PC-3 (cell line): ENCODE measurements around the gene IGSF21. TPM values are rescaled to one million over a fixed set of nuclear protein-coding genes. Genes with fewer than 3 reads are reported as not detected.
"Not testable (repeated sequence)": the region's sequence is repeated elsewhere in the genome, so short reads cannot be mapped to it uniquely, and the experiment has no call there.

ENCODE experiments used
- ATAC-seq: fragments of 200-7000 bp; cut with Tn5 transposase; 2 replicates; pipeline ENCODE4 v1.9.1; 2020; ENCODE audit warnings: mild to moderate bottlenecking, moderate library complexity
- BruUV-seq: library from RNA; stranded (reverse); fragments of 400-500 nt; replicated peaks from 2 replicates; lab custom pipeline; 2021; lab: Mats Ljungman, UMichigan
- CTCF ChIA-PET: fragments of 300-600 bp; sonication (Branson Sonifier 250); formaldehyde crosslinking; loops from one replicate; lab custom pipeline; 2022; ENCODE audit warnings: antibody characterized with exemption; lab: Charles Lee
- POLR2A ChIA-PET: fragments of 300-600 bp; sonication (Branson Sonifier 250); formaldehyde crosslinking; loops from one replicate; lab custom pipeline; 2022; ENCODE audit warnings: antibody characterized with exemption; ENCODE audit not compliant: unreplicated experiment; lab: Charles Lee
- DNase-seq: peaks from one replicate; pipeline ENCODE4 v3.0.0-alpha.2; 2015
- H2AFZ ChIP-seq: fragments of 300-600 bp; sonication (generic); 2 replicates; pipeline ENCODE4 v1.6.0; 2016; ENCODE audit warnings: antibody characterized with exemption, low read length
- H3F3A ChIP-seq: fragments of 300-600 bp; sonication (generic); one replicate; pipeline ENCODE4 v1.6.0; 2017; ENCODE audit warnings: antibody characterized with exemption, low read length, control low read depth, mild to moderate bottlenecking; ENCODE audit not compliant: unreplicated experiment
- H3K27ac ChIP-seq: fragments of 300-600 bp; sonication (generic); 2 replicates; pipeline ENCODE4 v1.5.1; 2016; ENCODE audit warnings: mild to moderate bottlenecking, low read length
- H3K27me3 ChIP-seq: fragments of 300-600 bp; sonication (generic); 2 replicates; pipeline ENCODE4 v1.6.1; 2016; ENCODE audit warnings: low read length, mixed read lengths
- H3K36me3 ChIP-seq: fragments of 300-600 bp; sonication (generic); 2 replicates; pipeline ENCODE4 v1.6.1; 2016; ENCODE audit warnings: low read depth, mixed run types, low read length, mixed read lengths
- H3K4me1 ChIP-seq: fragments of 300-600 bp; sonication (generic); 2 replicates; pipeline ENCODE4 v1.5.1; 2016; ENCODE audit warnings: low read length; ENCODE audit not compliant: insufficient read depth
- H3K4me2 ChIP-seq: fragments of 300-600 bp; sonication (generic); 2 replicates; pipeline ENCODE4 v1.6.0; 2016; ENCODE audit warnings: low read length
- H3K4me3 ChIP-seq: fragments of 300-600 bp; sonication (generic); 2 replicates; pipeline ENCODE4 v1.5.1; 2016; ENCODE audit warnings: mild to moderate bottlenecking, low read length, mixed read lengths
- H3K79me2 ChIP-seq: fragments of 300-600 bp; sonication (generic); 2 replicates; pipeline ENCODE4 v1.6.1; 2017; ENCODE audit warnings: low read length, mixed read lengths
- H3K9ac ChIP-seq: fragments of 300-600 bp; sonication (generic); 2 replicates; pipeline ENCODE4 v1.6.0; 2016; ENCODE audit warnings: mild to moderate bottlenecking, low read length
- H3K9me2 ChIP-seq: fragments of 300-600 bp; sonication (generic); replicated peaks from 2 replicates; pipeline ENCODE4 v1.6.1; 2016; ENCODE audit warnings: mixed run types, low read length, mixed read lengths
- H3K9me3 ChIP-seq: fragments of 300-600 bp; sonication (generic); 2 replicates; pipeline ENCODE4 v1.6.1; 2016; ENCODE audit warnings: low read length, mixed read lengths
- H4K20me1 ChIP-seq: fragments of 300-600 bp; sonication (generic); 2 replicates; pipeline ENCODE4 v1.6.1; 2016; ENCODE audit warnings: low read length, mixed read lengths
- EZH2 ChIP-seq: fragments of 300-600 bp; sonication (generic); IDR thresholded peaks from one replicate; pipeline ENCODE4 v1.6.1; 2017; ENCODE audit warnings: antibody characterized with exemption, mild to moderate bottlenecking, low read length; ENCODE audit not compliant: unreplicated experiment
- EZH2phosphoT487 ChIP-seq: fragments of 300-600 bp; sonication (generic); IDR thresholded peaks from 2 replicates; pipeline ENCODE4 v1.6.1; 2018; ENCODE audit warnings: mild to moderate bottlenecking, antibody characterized with exemption, low read length, borderline replicate concordance
- intact Hi-C: fragments of 100-400 bp; cut with micrococcal nuclease; formaldehyde crosslinking; loops from 2 replicates; pipeline ENCODE4 v1.9.0; 2023
- total RNA-seq: library from RNA; depleted of rRNA; stranded (reverse); fragments of >200 nt; gene quantifications from 2 replicates; pipeline ENCODE4 v1.2.3, GENCODE V29; 2014
- TF ChIP-seq, protein P1 (sequence below): fragments of 300-600 bp; sonication (generic); conservative IDR thresholded peaks from 2 replicates; pipeline ENCODE4 v1.5.1; 2017; ENCODE audit warnings: antibody characterized with exemption, low read depth, mild to moderate bottlenecking, low read length

IGSF21 gene
- total RNA-seq, 1 experiment from 2014 or later = not detected

DNA sequence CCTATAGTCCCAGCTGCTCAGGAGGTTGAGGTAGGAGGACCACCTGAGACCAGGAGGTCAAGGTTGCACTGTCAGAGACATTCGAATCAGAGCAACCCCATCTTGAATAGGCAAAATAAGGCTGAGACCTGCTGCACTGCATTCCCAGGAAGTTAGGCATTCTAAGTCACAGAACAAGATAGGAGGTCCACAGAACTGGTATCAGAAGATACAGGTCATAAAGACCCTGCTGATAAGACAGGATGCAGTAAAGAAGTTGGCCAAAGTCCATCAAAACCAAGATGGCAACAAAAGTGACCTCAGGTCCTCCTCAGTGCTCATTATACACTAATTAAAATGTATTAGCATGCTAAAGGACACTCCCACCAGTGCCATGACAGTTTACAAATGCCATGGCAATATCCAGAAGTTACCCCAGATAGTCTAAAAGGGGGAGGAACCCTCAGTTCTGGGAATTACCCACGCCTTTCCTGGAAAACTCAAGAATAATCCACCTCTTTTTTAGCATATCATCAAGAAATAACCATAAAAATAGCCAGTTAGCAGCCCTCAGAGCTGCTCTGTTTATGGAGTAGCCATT is 307.9 kb downstream of the IGSF21 start:
- no peaks in the 10 kb centered on the region for H3K9me2 ChIP-seq
- H2AFZ ChIP-seq = no peak overlapping the region
- intact Hi-C loops = no loop called here
- no peak for ATAC-seq
- H3K27me3 ChIP-seq = no peaks in the 10 kb centered on the region
- BruUV-seq = no TSS peak
- H3K4me1 ChIP-seq = peaks cover 6% of the 10 kb centered on the region
- no peak for TF ChIP-seq EZH2
- TF ChIP-seq, protein P1, sequence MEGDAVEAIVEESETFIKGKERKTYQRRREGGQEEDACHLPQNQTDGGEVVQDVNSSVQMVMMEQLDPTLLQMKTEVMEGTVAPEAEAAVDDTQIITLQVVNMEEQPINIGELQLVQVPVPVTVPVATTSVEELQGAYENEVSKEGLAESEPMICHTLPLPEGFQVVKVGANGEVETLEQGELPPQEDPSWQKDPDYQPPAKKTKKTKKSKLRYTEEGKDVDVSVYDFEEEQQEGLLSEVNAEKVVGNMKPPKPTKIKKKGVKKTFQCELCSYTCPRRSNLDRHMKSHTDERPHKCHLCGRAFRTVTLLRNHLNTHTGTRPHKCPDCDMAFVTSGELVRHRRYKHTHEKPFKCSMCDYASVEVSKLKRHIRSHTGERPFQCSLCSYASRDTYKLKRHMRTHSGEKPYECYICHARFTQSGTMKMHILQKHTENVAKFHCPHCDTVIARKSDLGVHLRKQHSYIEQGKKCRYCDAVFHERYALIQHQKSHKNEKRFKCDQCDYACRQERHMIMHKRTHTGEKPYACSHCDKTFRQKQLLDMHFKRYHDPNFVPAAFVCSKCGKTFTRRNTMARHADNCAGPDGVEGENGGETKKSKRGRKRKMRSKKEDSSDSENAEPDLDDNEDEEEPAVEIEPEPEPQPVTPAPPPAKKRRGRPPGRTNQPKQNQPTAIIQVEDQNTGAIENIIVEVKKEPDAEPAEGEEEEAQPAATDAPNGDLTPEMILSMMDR = no peak
- TF ChIP-seq EZH2phosphoT487 = no peak
- H3K9ac ChIP-seq = no peak overlapping the region
- POLR2A ChIA-PET = no interaction called here
- CTCF ChIA-PET = no interaction called here
- no peaks in the 10 kb centered on the region for H3F3A ChIP-seq
- no peaks in the 10 kb centered on the region for H3K79me2 ChIP-seq
- no peak overlapping the region for H3K4me2 ChIP-seq
- H3K27ac ChIP-seq = no peak overlapping the region
- no peaks in the 10 kb centered on the region for H3K36me3 ChIP-seq
- no peaks in the 10 kb centered on the region for H4K20me1 ChIP-seq
- peaks cover 11% of the 10 kb centered on the region; the same call in 1 of the 2 replicates for H3K9me3 ChIP-seq
- H3K4me3 ChIP-seq = no peak overlapping the region
- no peak for DNase-seq

DNA sequence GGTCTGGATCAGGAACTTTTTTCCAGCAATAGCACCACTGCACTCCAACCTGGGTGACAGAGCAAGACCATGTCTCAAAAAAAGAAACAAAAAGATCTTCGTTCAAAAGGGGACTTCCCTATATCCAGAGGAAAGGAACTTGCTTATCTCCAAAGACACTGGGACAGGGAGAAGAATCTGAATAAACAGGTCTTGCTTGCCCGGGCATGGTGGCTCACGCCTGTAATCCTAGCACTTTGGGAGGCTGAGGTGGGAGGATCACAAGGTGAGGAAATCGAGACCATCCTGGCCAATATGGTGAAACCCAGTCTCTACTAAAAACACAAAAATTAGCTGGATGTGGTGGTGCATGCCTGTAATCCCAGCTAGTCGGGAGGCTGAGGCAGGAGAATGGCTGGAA is 308.5 kb downstream of the IGSF21 start:
- H3K9ac ChIP-seq, BruUV-seq, H3K4me2 ChIP-seq, H3K27ac ChIP-seq, ATAC-seq, H3K36me3 ChIP-seq, intact Hi-C loops, H3F3A ChIP-seq, H3K4me1 ChIP-seq, POLR2A ChIA-PET, H3K9me2 ChIP-seq, H2AFZ ChIP-seq, H4K20me1 ChIP-seq, H3K4me3 ChIP-seq, DNase-seq, CTCF ChIA-PET, H3K27me3 ChIP-seq, H3K79me2 ChIP-seq: not testable (repeated sequence)
- peaks cover 11% of the 10 kb centered on the region; the same call in 1 of the 2 replicates for H3K9me3 ChIP-seq

DNA sequence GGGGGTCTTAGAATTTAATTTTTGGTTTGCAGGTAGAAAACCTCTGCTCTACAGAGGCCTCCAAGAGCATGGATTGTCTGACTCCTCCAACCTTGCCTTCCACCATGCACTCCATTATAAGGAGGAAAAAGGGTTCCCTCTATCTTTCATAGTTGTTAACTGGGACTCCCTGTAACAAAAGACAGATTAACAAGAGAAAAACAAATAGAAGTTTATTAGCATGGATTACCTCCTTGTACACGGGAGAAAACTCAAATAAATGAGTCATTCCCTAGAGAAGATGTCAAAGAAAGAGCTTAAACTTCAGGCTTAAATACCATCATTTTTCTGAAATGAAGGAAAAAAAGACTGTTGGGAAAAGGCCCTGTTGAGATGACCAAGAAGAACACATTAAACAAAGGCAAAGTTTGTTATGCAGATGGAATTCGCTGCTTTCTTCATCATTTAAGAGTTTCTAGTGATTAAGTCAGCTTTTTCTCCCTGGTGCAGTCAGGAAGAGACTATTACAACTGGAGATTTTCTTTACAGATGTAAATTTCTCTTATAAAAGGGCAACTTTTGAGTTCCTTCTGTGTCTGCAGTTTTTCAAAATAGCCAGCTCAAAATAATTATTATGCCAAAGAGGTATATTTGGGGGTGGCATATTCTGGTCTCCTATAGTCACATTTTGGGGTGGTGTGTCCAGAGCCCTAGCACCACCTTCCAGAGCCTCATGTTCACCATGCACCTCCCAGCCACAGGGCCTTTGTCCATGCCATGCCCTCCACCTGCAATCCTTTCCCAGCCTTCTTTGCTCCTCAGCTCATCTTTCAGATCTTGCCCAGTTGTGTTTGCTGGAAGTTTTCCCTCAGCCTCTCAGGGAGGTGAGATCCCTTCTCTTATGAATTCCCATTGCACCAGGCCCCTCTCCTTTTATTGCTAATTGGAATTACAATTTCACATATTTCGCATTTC is 310.0 kb downstream of the IGSF21 start:
- no peak overlapping the region for H3K4me3 ChIP-seq
- no peak overlapping the region for H3K4me2 ChIP-seq
- peaks cover 6% of the 10 kb centered on the region; the same call in 1 of the 2 replicates for H3K9me3 ChIP-seq
- TF ChIP-seq EZH2 = no peak
- TF ChIP-seq EZH2phosphoT487 = no peak
- TF ChIP-seq, protein P1 = no peak
- POLR2A ChIA-PET = no interaction called here
- peaks cover 6% of the 10 kb centered on the region for H3K4me1 ChIP-seq
- H2AFZ ChIP-seq = no peak overlapping the region
- no peak overlapping the region for H3K27ac ChIP-seq
- no peaks in the 10 kb centered on the region for H3K79me2 ChIP-seq
- no peaks in the 10 kb centered on the region for H3K27me3 ChIP-seq
- CTCF ChIA-PET = no interaction called here
- ATAC-seq = no peak
- H3K9me2 ChIP-seq = no peaks in the 10 kb centered on the region
- no TSS peak for BruUV-seq
- no peaks in the 10 kb centered on the region for H4K20me1 ChIP-seq
- intact Hi-C loops = no loop called here
- DNase-seq = no peak
- H3K9ac ChIP-seq = no peak overlapping the region
- H3K36me3 ChIP-seq = no peaks in the 10 kb centered on the region
- no peaks in the 10 kb centered on the region for H3F3A ChIP-seq
